HK-2 (cell line): ENCODE results near the gene TRAF3IP1.
"Not testable (repeated sequence)": the region's sequence is repeated elsewhere in the genome, so short reads cannot be mapped to it uniquely, and the experiment has no call there.

ENCODE experiments used
- DNase-seq: peaks from one replicate; pipeline ENCODE4 v3.0.0-alpha.2; 2018; ENCODE audit not compliant: unreplicated experiment

TRAF3IP1 gene

GRCh38 chr2:238308177-238308576, 12.1 kb upstream of the TRAF3IP1 start:
- DNase-seq, result no peak

- not testable (repeated sequence) for DNase-seq
Observed at GRCh38 chr2:238310721-238311120, 9.6 kb upstream of the TRAF3IP1 start.

GRCh38 chr2:238313289-238313990, 6.9 kb upstream of the TRAF3IP1 start:
- no peak for DNase-seq

- no peak for DNase-seq
Observed at GRCh38 chr2:238313991-238314350, 6.3 kb upstream of the TRAF3IP1 start.

- no peak for DNase-seq
Observed at GRCh38 chr2:238314576-238314975, 5.7 kb upstream of the TRAF3IP1 start.

GRCh38 chr2:238315031-238315595, 5.2 kb upstream of the TRAF3IP1 start:
- no peak for DNase-seq

GRCh38 chr2:238320648-238321281, 447 bp downstream of the TRAF3IP1 start:
- peak; percentile 13 for DNase-seq

GRCh38 chr2:238321467-238321866, 1.1 kb downstream of the TRAF3IP1 start:
- DNase-seq, result no peak

GRCh38 chr2:238322001-238322411, 1.7 kb downstream of the TRAF3IP1 start:
- DNase-seq, result no peak

- not testable (repeated sequence) for DNase-seq
Observed at GRCh38 chr2:238324248-238324647, 3.9 kb downstream of the TRAF3IP1 start.

GRCh38 chr2:238325694-238326093, 5.4 kb downstream of the TRAF3IP1 start:
- no peak for DNase-seq

- DNase-seq, result no peak
Observed at GRCh38 chr2:238326801-238327365, 6.6 kb downstream of the TRAF3IP1 start.

- DNase-seq, result no peak
Observed at GRCh38 chr2:238327751-238328150, 7.4 kb downstream of the TRAF3IP1 start.

GRCh38 chr2:238330391-238330790, 10.1 kb downstream of the TRAF3IP1 start:
- DNase-seq, result no peak

- no peak for DNase-seq
Observed at GRCh38 chr2:238331916-238332315, 11.6 kb downstream of the TRAF3IP1 start.

- no peak for DNase-seq
Observed at GRCh38 chr2:238334885-238335284, 14.6 kb downstream of the TRAF3IP1 start.

- DNase-seq, result not testable (repeated sequence)
Observed at GRCh38 chr2:238335591-238335990, 15.3 kb downstream of the TRAF3IP1 start.

GRCh38 chr2:238336151-238336550, 15.8 kb downstream of the TRAF3IP1 start:
- DNase-seq, result no peak

GRCh38 chr2:238336793-238337444, 16.6 kb downstream of the TRAF3IP1 start:
- no peak for DNase-seq

GRCh38 chr2:238337846-238338245, 17.5 kb downstream of the TRAF3IP1 start:
- DNase-seq, result no peak

- no peak for DNase-seq
Observed at GRCh38 chr2:238338710-238339394, 18.5 kb downstream of the TRAF3IP1 start.

- no peak for DNase-seq
Observed at GRCh38 chr2:238339395-238339780, 19.1 kb downstream of the TRAF3IP1 start.
